ENCODE data around the gene NPAS3.

GRCh38 chr14:33317675-33318074, 379.0 kb downstream of the NPAS3 start:
- TF ChIP-seq, protein P1, sequence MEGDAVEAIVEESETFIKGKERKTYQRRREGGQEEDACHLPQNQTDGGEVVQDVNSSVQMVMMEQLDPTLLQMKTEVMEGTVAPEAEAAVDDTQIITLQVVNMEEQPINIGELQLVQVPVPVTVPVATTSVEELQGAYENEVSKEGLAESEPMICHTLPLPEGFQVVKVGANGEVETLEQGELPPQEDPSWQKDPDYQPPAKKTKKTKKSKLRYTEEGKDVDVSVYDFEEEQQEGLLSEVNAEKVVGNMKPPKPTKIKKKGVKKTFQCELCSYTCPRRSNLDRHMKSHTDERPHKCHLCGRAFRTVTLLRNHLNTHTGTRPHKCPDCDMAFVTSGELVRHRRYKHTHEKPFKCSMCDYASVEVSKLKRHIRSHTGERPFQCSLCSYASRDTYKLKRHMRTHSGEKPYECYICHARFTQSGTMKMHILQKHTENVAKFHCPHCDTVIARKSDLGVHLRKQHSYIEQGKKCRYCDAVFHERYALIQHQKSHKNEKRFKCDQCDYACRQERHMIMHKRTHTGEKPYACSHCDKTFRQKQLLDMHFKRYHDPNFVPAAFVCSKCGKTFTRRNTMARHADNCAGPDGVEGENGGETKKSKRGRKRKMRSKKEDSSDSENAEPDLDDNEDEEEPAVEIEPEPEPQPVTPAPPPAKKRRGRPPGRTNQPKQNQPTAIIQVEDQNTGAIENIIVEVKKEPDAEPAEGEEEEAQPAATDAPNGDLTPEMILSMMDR (conservative IDR thresholded peaks at IDR 0.05; ENCODE audit: low read depth, low read length) = no peak
- no peak for TF ChIP-seq EZH2 (IDR thresholded peaks at IDR 0.05; ENCODE audit: low read length, unreplicated experiment)

Data from PC-3 (cell line).